ENCODE results near the gene OR2T10. TPM values are rescaled to one million over a fixed set of nuclear protein-coding genes. Genes with fewer than 3 reads are reported as not detected.
A peak's percentile ranks its signal among the peaks of the same experiment; 100 is the strongest.
"Not testable (repeated sequence)": the region's sequence is repeated elsewhere in the genome, so short reads cannot be mapped to it uniquely, and the experiment has no call there.

Gene OR2T10
- total RNA-seq, 2 experiments from 2014 or later, result not detected

- Mint-ChIP-seq H3K36me3 (ENCODE audit: low read depth) (no peaks in the 10 kb centered on the region), H3K27ac (no peak overlapping the region), H3K27me3 (ENCODE audit: low read depth) (no peaks in the 10 kb centered on the region), H3K9me3 (ENCODE audit: insufficient read depth) (no peaks in the 10 kb centered on the region), H3K4me1 (ENCODE audit: low read depth) (peaks cover 2% of the 10 kb centered on the region), H3K4me3 (no peak overlapping the region)
- CTCF ChIA-PET, result interaction anchor here (0.7 to 1.4 kb wide), 2 partner anchors 203 to 346 kb away, joined by 3 read pairs; no protein-coding TSS in a partner anchor
- ATAC-seq, result no peak
- no peak for DNase-seq
- POLR2A ChIA-PET, result no interaction called here
These were observed 8.2 kb downstream of the OR2T10 start for GRCh38 chr1:248589334-248589733.

GRCh38 chr1:248585266-248585665 is 12.2 kb downstream of the OR2T10 start:
- Mint-ChIP-seq H3K4me1 (ENCODE audit: low read depth) (peaks cover 2% of the 10 kb centered on the region), H3K9me3 (ENCODE audit: insufficient read depth) (no peaks in the 10 kb centered on the region), H3K36me3 (ENCODE audit: low read depth) (no peaks in the 10 kb centered on the region), H3K27ac (no peak overlapping the region), H3K27me3 (ENCODE audit: low read depth) (peaks cover under 1% of the 10 kb centered on the region), H3K4me3 (no peak overlapping the region)
- no peak for ATAC-seq
- ChIA-PET CTCF (no interaction called here), POLR2A (no interaction called here)
- no peak for DNase-seq

GRCh38 chr1:248576260-248576980 is 21.1 kb downstream of the OR2T10 start:
- ChIA-PET CTCF (no interaction called here), POLR2A (no interaction called here)
- H3K27me3 Mint-ChIP-seq (ENCODE audit: low read depth), result peaks cover 1% of the 10 kb centered on the region
- no peak for ATAC-seq
- no peak overlapping the region for H3K27ac Mint-ChIP-seq
- no peak overlapping the region for H3K4me3 Mint-ChIP-seq
- DNase-seq, result no peak
- H3K36me3 Mint-ChIP-seq (ENCODE audit: low read depth), result no peaks in the 10 kb centered on the region
- no peaks in the 10 kb centered on the region for H3K9me3 Mint-ChIP-seq (ENCODE audit: insufficient read depth)
- no peaks in the 10 kb centered on the region for H3K4me1 Mint-ChIP-seq (ENCODE audit: low read depth)

GRCh38 chr1:248574657-248575056 is 22.8 kb downstream of the OR2T10 start, which contains the start of gene OR2T34:
Gene OR2T34 (minus strand): TSS chr1:248574757. CDS start chr1:248574757, 0 bp downstream.
- DNase-seq; H3K4me3 Mint-ChIP-seq; CTCF ChIA-PET; H3K4me1 Mint-ChIP-seq (ENCODE audit: low read depth); H3K27ac Mint-ChIP-seq; H3K36me3 Mint-ChIP-seq (ENCODE audit: low read depth); POLR2A ChIA-PET; H3K9me3 Mint-ChIP-seq (ENCODE audit: insufficient read depth); H3K27me3 Mint-ChIP-seq (ENCODE audit: low read depth); ATAC-seq: not testable (repeated sequence)

GRCh38 chr1:248573856-248574255 is 23.6 kb downstream of the OR2T10 start:
- H3K9me3 Mint-ChIP-seq (ENCODE audit: insufficient read depth); H3K4me1 Mint-ChIP-seq (ENCODE audit: low read depth); H3K27me3 Mint-ChIP-seq (ENCODE audit: low read depth); POLR2A ChIA-PET; H3K4me3 Mint-ChIP-seq; CTCF ChIA-PET; ATAC-seq; DNase-seq; H3K27ac Mint-ChIP-seq; H3K36me3 Mint-ChIP-seq (ENCODE audit: low read depth): not testable (repeated sequence)

GRCh38 chr1:248572049-248572448 is 25.5 kb downstream of the OR2T10 start:
- H3K4me1 Mint-ChIP-seq (ENCODE audit: low read depth); POLR2A ChIA-PET; H3K4me3 Mint-ChIP-seq; ATAC-seq; H3K36me3 Mint-ChIP-seq (ENCODE audit: low read depth); DNase-seq; CTCF ChIA-PET; H3K27ac Mint-ChIP-seq; H3K27me3 Mint-ChIP-seq (ENCODE audit: low read depth); H3K9me3 Mint-ChIP-seq (ENCODE audit: insufficient read depth): not testable (repeated sequence)

GRCh38 chr1:248570811-248571210 is 26.7 kb downstream of the OR2T10 start:
- H3K9me3 Mint-ChIP-seq (ENCODE audit: insufficient read depth); CTCF ChIA-PET; ATAC-seq: not testable (repeated sequence)

GRCh38 chr1:248569049-248569448 is 28.5 kb downstream of the OR2T10 start:
- H3K27me3 Mint-ChIP-seq (ENCODE audit: low read depth); H3K4me3 Mint-ChIP-seq; ATAC-seq; H3K36me3 Mint-ChIP-seq (ENCODE audit: low read depth); H3K4me1 Mint-ChIP-seq (ENCODE audit: low read depth); H3K27ac Mint-ChIP-seq; H3K9me3 Mint-ChIP-seq (ENCODE audit: insufficient read depth); CTCF ChIA-PET; DNase-seq; POLR2A ChIA-PET: not testable (repeated sequence)

More at GRCh38 chr1:248570811-248571210, 26.7 kb downstream of the OR2T10 start:
- H3K4me1 Mint-ChIP-seq (ENCODE audit: low read depth); H3K4me3 Mint-ChIP-seq; DNase-seq; POLR2A ChIA-PET; H3K27ac Mint-ChIP-seq; H3K27me3 Mint-ChIP-seq (ENCODE audit: low read depth); H3K36me3 Mint-ChIP-seq (ENCODE audit: low read depth): not testable (repeated sequence)

GRCh38 chr1:248565530-248566373 is 31.7 kb downstream of the OR2T10 start:
- H3K9me3 Mint-ChIP-seq (ENCODE audit: insufficient read depth); CTCF ChIA-PET; H3K27me3 Mint-ChIP-seq (ENCODE audit: low read depth); H3K36me3 Mint-ChIP-seq (ENCODE audit: low read depth); H3K4me1 Mint-ChIP-seq (ENCODE audit: low read depth): not testable (repeated sequence)
- Mint-ChIP-seq H3K4me3 (peak overlapping the region; percentile 73), H3K27ac (peak overlapping the region; percentile 90)
- POLR2A ChIA-PET, result interaction anchor here (0.7 kb wide), 2 partner anchors 56 to 219 kb away, joined by 3 to 4 read pairs; no protein-coding TSS in a partner anchor
- ATAC-seq (peak; percentile 91), DNase-seq (peak; percentile 53)

- H3K27me3 Mint-ChIP-seq (ENCODE audit: low read depth); DNase-seq; H3K4me3 Mint-ChIP-seq; H3K36me3 Mint-ChIP-seq (ENCODE audit: low read depth); CTCF ChIA-PET; H3K9me3 Mint-ChIP-seq (ENCODE audit: insufficient read depth); POLR2A ChIA-PET; ATAC-seq; H3K4me1 Mint-ChIP-seq (ENCODE audit: low read depth); H3K27ac Mint-ChIP-seq: not testable (repeated sequence)
These were observed 34.8 kb downstream of the OR2T10 start, which contains the start of gene OR2T29 for GRCh38 chr1:248562672-248563071. Gene OR2T29 (minus strand): TSS chr1:248562772. CDS start chr1:248559491, 3,281 bp downstream.

GRCh38 chr1:248551027-248551426 is 46.5 kb downstream of the OR2T10 start:
- H3K4me3 Mint-ChIP-seq; H3K9me3 Mint-ChIP-seq (ENCODE audit: insufficient read depth); H3K27ac Mint-ChIP-seq; H3K36me3 Mint-ChIP-seq (ENCODE audit: low read depth); H3K27me3 Mint-ChIP-seq (ENCODE audit: low read depth); ATAC-seq; DNase-seq; POLR2A ChIA-PET; H3K4me1 Mint-ChIP-seq (ENCODE audit: low read depth); CTCF ChIA-PET: not testable (repeated sequence)

GRCh38 chr1:248547383-248547782 is 50.1 kb downstream of the OR2T10 start:
- CTCF ChIA-PET; DNase-seq; H3K4me3 Mint-ChIP-seq; H3K4me1 Mint-ChIP-seq (ENCODE audit: low read depth); H3K27me3 Mint-ChIP-seq (ENCODE audit: low read depth); H3K9me3 Mint-ChIP-seq (ENCODE audit: insufficient read depth); POLR2A ChIA-PET; H3K27ac Mint-ChIP-seq; H3K36me3 Mint-ChIP-seq (ENCODE audit: low read depth); ATAC-seq: not testable (repeated sequence)

All from activated CD8-positive, alpha-beta T cell treated with anti-CD3 and anti-CD28 coated beads, Interleukin-2, amount 10 ng/mL, durations not matched to agents 7 days and 5 days (primary cell).